DMS53 (cell line): ENCODE measurements around the gene SGTB.
"Not testable (repeated sequence)": the region's sequence is repeated elsewhere in the genome, so short reads cannot be mapped to it uniquely, and the experiment has no call there.

ENCODE experiments used
- DNase-seq: peaks from one replicate; lab custom pipeline; 2025; lab: John Stamatoyannopoulos, UW

SGTB gene

DNA sequence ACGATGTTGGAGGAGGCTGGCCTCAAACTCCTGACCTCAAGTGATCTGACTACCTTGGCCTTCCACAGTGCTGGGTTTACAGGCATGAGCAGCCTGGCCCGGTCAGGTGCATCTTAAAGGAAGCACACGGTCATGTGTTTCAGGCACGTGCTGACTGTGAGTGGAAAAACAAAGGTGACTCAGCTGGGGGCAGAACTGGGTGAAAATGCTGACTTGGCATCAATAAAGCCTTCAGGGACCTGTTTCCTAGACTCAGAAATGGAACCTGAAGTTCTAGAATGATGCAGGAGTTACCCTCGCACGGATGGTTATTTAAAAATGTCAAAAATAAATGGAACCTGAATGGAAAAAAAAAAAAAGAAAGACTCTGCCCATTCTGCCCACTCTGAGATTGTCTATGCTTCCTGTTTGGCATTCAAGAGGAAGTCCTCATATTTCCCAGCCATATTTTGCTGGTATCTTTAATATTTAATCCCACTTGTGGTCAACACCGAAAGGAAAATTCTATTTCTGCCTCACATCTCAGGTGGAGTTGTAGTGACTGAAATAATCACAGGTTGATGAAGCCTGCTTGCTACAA is 12.4 kb upstream of the SGTB start:
- DNase-seq = peak; percentile 60

DNA sequence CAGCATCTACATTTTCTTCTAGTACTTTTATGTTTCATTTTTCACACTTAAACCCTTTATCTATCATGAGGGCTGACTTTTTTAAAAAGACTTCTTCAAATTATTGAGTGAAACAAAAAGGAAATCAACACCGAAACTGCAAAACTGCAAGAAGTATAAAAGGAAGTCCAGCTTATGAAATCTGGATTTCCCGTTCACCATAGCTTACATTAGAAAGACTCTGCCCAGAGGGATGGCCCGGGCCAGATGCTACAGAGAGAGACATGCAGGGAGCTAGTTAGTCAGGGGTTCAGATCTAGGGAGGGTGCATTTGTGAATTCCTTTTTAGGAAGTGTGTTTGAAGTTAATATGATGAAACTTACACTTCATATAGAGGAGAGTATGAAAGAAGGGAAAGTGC is 10.1 kb upstream of the SGTB start:
- not testable (repeated sequence) for DNase-seq

- no peak for DNase-seq
Observed at GRCh38 chr5:65730910-65731309, 9.0 kb upstream of the SGTB start.

- DNase-seq = no peak
Observed at GRCh38 chr5:65728218-65728617, 6.3 kb upstream of the SGTB start.

DNA sequence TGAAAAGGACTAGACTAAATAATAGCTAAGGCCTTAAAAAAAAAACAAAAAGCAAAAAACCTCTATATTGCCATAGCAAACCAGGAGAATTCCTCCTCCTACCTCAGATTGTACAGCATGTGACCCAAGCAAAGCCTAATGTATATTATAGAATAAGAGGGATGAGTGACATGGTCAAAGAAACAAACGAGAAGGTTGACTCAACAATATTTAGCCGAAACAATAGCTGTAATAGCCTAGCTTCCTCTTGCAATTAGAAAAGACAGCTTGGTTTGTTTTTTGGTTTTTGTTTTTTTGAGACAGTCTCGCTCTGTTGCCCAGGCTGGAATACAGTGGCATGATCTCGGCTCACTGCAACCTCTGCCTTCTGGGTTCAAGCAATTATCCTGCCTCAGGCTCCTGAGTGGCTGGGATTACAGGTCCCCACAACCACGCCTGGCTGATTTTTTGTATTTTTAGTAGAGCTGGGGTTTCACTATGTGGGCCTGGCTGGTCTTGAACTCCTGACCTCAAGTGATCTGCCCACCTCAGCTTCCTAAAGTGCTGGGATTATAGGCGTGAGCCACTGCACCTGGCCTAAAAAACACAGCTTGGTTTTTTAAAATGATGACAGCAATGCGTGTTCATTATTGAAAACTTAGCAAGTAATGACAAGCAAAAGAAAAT is 5.7 kb upstream of the SGTB start:
- DNase-seq = no peak

GRCh38 chr5:65722575-65723403 is 880 bp upstream of the SGTB start:
- DNase-seq = peak; percentile 60

DNA sequence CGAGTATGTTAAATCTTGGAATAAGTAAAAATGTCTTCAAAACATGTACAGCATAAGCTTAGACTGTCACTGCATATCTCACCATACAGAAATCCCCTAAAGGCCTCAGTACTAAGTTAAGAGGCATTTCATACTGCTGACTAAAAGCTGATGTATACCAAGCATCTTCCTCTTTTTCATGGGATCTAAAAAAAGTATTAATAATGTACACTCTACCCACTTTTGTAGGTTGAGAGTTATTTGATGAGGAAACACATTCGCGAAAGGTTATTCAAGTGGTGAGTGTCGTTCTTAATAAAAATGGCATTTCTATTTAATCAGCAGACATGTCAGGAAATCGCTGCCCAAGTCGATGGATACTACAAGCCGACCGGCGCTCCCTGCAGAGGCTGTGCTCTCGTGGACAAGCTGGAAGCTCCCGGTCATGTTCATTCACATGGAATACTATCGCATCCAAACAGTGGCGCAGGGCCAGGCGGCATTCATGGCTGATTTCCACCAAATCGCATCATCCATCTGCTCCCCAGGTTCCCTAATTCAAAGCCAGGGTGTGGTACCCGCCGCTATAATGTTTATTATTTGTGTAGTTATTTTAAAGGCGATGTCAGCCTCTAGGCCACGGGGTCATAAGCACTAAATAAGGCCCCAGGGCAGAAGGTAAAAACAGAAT is 724 bp downstream of the SGTB start:
- DNase-seq = peak; percentile 74

DNA sequence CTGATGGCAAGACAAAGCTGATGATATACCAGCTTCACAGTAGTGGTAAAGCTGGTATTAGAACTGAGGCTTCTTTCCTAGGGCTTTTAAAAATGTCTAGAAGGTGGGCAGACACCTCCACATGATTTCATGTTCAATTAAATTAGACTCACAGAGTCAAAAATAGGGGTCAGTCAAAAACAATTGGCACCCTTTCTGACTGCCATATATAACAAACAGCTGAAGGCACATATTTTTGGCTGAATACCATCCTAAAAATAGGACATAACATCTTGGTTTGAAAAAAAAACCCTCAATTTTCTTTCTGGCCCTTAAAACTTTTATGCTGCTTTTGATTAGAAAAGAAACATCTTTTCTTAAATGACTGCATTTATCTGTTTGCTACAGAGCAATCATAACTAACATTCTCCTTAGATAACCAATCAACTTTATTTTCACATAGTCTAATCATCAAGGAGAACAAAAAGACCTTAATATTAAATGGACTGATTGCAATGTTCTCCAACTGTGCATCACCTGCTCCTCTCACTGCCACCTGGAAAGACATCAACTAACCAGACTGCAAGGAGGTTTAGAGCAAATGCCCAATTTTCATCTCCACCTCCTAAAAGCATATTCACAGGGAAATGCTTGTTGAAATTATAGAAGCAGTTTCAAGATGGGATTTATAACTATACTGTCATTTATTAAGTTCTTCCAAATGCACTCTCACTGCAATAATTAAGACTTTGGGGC is 3.2 kb downstream of the SGTB start:
- DNase-seq = no peak

DNA sequence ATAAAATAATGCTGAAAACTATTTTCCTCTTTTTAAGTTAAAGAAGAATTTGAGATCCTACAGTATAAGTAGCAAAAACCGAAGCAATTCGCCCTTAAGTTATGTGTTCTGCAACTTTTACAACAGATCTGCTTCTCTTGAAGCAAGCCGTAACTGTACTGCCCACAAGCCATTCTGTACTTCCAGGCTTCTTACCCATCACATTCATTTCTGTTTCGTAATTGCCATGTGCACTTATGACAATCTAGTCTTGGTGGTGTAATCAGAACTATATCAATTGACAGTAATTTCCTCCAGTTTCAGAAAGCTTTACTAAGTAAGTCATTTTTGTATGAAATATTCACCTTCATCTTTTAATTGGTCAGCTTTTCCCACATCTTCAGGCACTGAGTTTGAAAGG is 13.8 kb downstream of the SGTB start:
- no peak for DNase-seq

- DNase-seq = no peak
Observed at GRCh38 chr5:65707663-65708062, 14.2 kb downstream of the SGTB start.

DNA sequence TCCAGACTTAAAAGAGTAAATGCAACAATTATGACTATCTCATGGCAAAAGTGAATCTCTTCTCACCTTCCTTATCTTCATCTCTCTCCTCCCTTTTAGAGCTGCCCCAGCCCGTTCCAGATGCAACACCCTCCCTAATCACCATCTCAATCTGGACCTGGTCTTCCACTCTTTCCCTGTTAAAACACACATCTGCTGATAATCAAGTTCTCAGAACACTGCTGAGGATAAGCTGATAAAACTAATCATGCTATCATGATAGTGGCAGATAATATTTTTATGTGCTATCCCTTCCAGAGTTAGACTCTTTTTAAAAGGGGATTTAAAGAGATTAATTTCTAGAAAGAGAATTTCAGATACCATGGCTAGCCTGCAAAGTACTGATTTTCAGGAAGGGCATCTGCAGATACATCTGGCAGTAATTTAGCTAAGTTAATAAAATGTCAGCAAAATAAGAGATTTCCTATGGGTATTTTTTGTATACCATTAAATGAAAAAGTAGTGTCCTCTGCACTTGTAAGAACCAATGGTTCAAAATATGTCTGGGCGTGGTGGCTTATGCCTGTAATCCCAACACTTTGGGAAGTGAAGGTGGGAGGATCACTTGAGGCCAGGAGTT is 17.2 kb downstream of the SGTB start:
- no peak for DNase-seq

- DNase-seq = no peak
Observed at GRCh38 chr5:65702036-65702435, 19.9 kb downstream of the SGTB start.

DNA sequence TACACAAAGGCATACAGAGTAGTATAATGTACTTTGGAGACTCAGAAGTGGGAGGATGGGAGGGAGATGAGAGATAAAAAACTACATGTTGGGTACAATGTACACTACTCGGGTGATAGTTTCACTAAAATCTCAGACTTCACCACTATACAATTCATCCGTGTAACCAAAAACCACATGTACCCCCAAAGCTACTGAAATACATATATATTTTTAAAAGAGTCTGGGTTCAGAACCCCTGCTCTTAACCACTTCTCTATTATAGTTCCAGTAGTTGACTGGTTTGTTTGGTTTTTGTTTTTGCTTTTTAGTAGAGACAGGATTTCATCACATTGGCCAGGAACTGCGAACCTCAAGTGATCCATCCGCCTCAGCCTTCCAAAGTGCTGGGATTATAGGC is 22.6 kb downstream of the SGTB start:
- no peak for DNase-seq

GRCh38 chr5:65696892-65697291 is 25.0 kb downstream of the SGTB start:
- no peak for DNase-seq

DNA sequence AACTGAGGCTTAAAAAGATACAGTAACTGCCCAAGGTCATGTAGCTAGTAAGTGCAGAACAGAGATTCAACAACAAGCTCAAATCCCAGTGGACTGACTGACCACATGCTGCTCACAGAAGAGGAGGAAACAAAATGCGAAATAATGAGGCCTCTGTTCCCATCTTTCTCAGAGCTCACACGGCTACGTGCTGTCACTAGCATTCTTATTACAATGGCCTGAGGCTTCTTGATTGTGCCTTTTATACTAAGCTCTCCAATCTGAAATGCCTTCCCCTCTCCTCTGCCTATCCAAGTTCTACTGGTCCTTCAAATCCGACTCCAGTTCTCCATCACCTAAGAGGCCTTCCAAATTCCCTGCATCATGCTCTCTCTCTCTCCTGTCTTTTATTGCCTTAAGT is 26.0 kb downstream of the SGTB start:
- no peak for DNase-seq

GRCh38 chr5:65695162-65695755 is 26.6 kb downstream of the SGTB start:
- no peak for DNase-seq

DNA sequence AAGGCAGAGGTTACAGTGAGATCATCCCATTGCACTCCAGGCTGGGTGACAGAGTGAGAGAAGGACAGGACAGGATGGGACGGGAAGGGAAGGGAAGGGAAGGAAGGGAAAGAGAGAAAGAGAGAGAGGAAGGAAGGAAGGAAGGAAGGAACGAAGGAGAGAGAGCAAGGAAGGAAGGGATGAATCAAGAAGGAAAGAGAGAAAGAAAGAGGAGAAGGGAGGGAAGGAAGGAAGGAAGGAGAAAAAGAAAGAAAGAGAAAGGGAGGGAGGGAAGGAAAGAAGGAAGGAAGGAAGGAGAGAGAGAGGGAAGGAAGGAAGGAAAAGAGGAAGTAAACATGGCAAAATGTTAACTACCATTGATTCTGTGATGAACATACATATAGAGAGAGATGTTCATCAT is 28.8 kb downstream of the SGTB start:
- DNase-seq = no peak

- no peak for DNase-seq
Observed at GRCh38 chr5:65682148-65682547, 39.8 kb downstream of the SGTB start.

DNA sequence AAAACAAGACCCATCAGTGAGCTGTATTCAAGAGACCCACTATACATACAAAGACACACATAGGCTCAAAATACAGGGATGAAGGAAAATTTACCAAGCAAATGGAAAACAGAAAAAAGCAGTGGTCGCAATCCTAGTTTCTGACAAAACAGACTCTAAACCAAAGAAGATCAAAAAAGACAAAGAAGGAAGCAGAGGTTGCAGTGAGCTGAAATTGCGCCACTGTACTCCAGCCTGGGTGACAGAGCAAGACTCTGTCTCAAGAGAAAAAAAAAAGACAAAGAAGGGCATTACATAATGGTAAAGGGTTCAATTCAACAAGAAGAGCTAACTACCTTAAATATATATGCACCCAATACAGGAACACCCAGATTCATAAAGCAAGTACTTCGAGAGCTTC is 45.9 kb downstream of the SGTB start:
- not testable (repeated sequence) for DNase-seq

DNA sequence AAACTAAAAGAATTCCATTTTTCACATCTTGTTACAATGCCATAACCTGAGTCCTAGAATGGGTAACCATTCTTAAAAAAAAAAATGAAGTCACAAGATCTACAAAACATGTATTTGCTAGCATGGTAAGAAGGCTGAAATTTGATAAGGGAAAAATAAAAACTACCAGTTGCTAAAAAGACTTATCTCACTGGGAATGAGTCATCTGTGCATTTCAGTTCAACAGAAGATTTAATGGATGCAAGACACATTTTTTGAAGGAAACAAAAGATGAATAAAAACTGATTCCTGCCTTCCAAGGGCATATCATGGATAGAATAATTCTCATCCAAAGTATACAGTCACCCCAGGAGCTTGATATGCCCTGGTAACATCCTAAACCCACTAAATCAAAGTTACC is 47.2 kb downstream of the SGTB start:
- no peak for DNase-seq

GRCh38 chr5:65672796-65673195 is 49.1 kb downstream of the SGTB start:
- DNase-seq = no peak
